NB4 (cell line): ENCODE data around the gene JAZF1.

Experiments
- CTCF ChIP-seq: IDR thresholded peaks from one replicate; pipeline ENCODE4 v1.5.1; 2012; ENCODE audit warnings: low read depth, low read length
- POLR2A ChIP-seq: IDR thresholded peaks from 2 replicates; pipeline ENCODE4 v1.6.1; 2011; ENCODE audit warnings: mild to moderate bottlenecking; ENCODE audit not compliant: insufficient read length; ENCODE audit errors: extremely low read depth

DNA sequence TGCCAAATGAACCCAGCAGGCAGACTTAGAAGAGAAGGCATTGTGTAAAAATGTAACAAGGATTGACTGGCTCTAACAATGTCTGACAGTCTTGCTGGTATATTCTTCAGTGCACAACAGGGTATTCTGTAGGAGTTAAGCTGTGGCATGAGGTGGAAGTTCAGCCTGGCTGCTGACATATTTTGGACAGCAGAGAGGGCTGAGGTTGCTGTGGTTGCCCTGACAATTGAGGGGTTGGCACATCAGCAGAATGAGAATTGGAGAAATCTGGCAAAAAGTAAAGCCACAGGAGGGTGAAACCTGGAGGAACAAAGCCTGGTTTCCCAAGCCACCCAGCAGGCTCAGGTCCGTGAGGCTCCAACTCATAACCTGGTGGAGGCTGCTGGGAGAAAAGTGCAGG, 220.2 kb downstream of the JAZF1 start:
- TF ChIP-seq POLR2A (no peak), CTCF (no peak)
